Retina (tissue), 1 donor: ENCODE results near the gene DGUOK.

Experiments
- DNase-seq: peaks from one replicate; pipeline ENCODE4 v3.0.0-alpha.2; 2016

DGUOK gene

GRCh38 chr2:73956218-73956865, 29.7 kb downstream of the DGUOK start:
- DNase-seq = no peak

- DNase-seq = no peak
These were observed 34.6 kb downstream of the DGUOK start for GRCh38 chr2:73961274-73961673.

- no peak for DNase-seq
These were observed 35.3 kb downstream of the DGUOK start for GRCh38 chr2:73961823-73962615.

GRCh38 chr2:73962798-73963197, 36.1 kb downstream of the DGUOK start:
- no peak for DNase-seq

GRCh38 chr2:73963385-73964120, 36.9 kb downstream of the DGUOK start:
- no peak for DNase-seq

GRCh38 chr2:73964223-73964622, 37.5 kb downstream of the DGUOK start:
- no peak for DNase-seq

- DNase-seq = no peak
These were observed 38.4 kb downstream of the DGUOK start for GRCh38 chr2:73965053-73965452.

- DNase-seq = no peak
These were observed 41.8 kb downstream of the DGUOK start for GRCh38 chr2:73968357-73968937.

GRCh38 chr2:73969356-73969755, 42.7 kb downstream of the DGUOK start:
- DNase-seq = no peak

- DNase-seq = no peak
These were observed 43.6 kb downstream of the DGUOK start for GRCh38 chr2:73970141-73970803.

- no peak for DNase-seq
These were observed 44.3 kb downstream of the DGUOK start for GRCh38 chr2:73970850-73971471.

GRCh38 chr2:73971722-73972121, 45.0 kb downstream of the DGUOK start:
- DNase-seq = no peak

- no peak for DNase-seq
These were observed 46.2 kb downstream of the DGUOK start for GRCh38 chr2:73972846-73973245.

GRCh38 chr2:73975731-73976130, 49.1 kb downstream of the DGUOK start:
- DNase-seq = no peak

GRCh38 chr2:73976803-73977202, 50.1 kb downstream of the DGUOK start:
- DNase-seq = no peak

- no peak for DNase-seq
These were observed 50.8 kb downstream of the DGUOK start for GRCh38 chr2:73977466-73977865.

- no peak for DNase-seq
These were observed 52.3 kb downstream of the DGUOK start for GRCh38 chr2:73979021-73979420.

GRCh38 chr2:73979686-73980085, 53.0 kb downstream of the DGUOK start:
- no peak for DNase-seq

GRCh38 chr2:73980566-73980965, 53.9 kb downstream of the DGUOK start:
- DNase-seq = no peak

GRCh38 chr2:73981081-73982001, 54.7 kb downstream of the DGUOK start:
- peak; percentile 65 for DNase-seq

- DNase-seq = peak; percentile 13
These were observed 55.5 kb downstream of the DGUOK start for GRCh38 chr2:73982140-73982617.
